Left lung (tissue), 10 donors: Measurements from ENCODE around the gene SAMD9L. TPM values are rescaled to one million over a fixed set of nuclear protein-coding genes. Genes with fewer than 3 reads are reported as not detected.

Experiments used
- ATAC-seq: fragments of 200-7000 bp; cut with Tn5 transposase; one replicate; pipeline ENCODE4 v1.9.1; 2020; ENCODE audit warnings: moderate library complexity
- DNase-seq, 4 donors: peaks; one replicate each; pipeline ENCODE4 v3.0.0-alpha.2; 2013 to 2020
- H3K27ac ChIP-seq, 2 donors: fragments of 200-600 bp; sonication (generic) in 1 of 2; one replicate each; pipeline versions ENCODE4 v1.5.0 to v1.8.0; 2020 to 2021
- H3K27me3 ChIP-seq, 2 donors: fragments of 200-600 bp; sonication (generic) in 1 of 2; one replicate each; pipeline versions ENCODE4 v1.5.0 to v1.8.0; 2020 to 2021
- H3K36me3 ChIP-seq, 2 donors: fragments of 200-600 bp; sonication (generic) in 1 of 2; one replicate each; pipeline versions ENCODE4 v1.5.0 to v1.8.0; 2020 to 2021
- H3K4me1 ChIP-seq, 2 donors: fragments of 200-600 bp; one replicate each; pipeline ENCODE4 v1.8.0; 2021
- H3K4me3 ChIP-seq, 2 donors: fragments of 200-600 bp; sonication (generic) in 1 of 2; one replicate each; pipeline versions ENCODE4 v1.5.0 to v1.8.0; 2020 to 2021; ENCODE audit warnings: mild to moderate bottlenecking in 1 of 2
- H3K9me3 ChIP-seq, 2 donors: fragments of 200-600 bp; sonication (generic) in 1 of 2; one replicate each; pipeline versions ENCODE4 v1.5.0 to v1.8.0; 2020 to 2021
- CTCF ChIP-seq, 2 donors: fragments of 200-600 bp; sonication (generic) in 1 of 2; IDR thresholded peaks; one replicate each; pipeline versions ENCODE4 v1.5.0 to v1.8.0; 2021; ENCODE audit warnings: antibody characterized with exemption in 2 of 2
- intact Hi-C, 2 donors: fragments of 100-400 bp; cut with DNase I; formaldehyde crosslinking; loops; one replicate each; pipeline versions ENCODE4 v1.11.2 to v1.14.2; 2022
- polyA plus RNA-seq, 6 donors: library from polyadenylated mRNA; unstranded; fragments of 120-200 nt; gene quantifications; one replicate each; pipeline ENCODE4 v1.2.1, GENCODE V29; 2013; ENCODE audit not compliant: insufficient read length in 6 of 6
- total RNA-seq, 2 donors: library from RNA; stranded (reverse); fragmentation: NEBNext Ultra II Directional; extraction: Animal tissue kit (Norgen Biotek cat#: 25700); gene quantifications; one replicate each; pipeline ENCODE4 v1.2.1, GENCODE V29; 2021
- donor health status: DM: no; HTN: yes; CAD: no.
- donor health status: DM: no; HTN: no; CAD: no.

The SAMD9L gene
- total and polyA plus RNA-seq, 8 donors, result 13.8 to 42.4 (median 17.9) TPM

- peak in 1 of 4 donors; percentile 43 for DNase-seq
- no peak for TF ChIP-seq CTCF (IDR thresholded peaks at IDR 0.05)
- H3K27me3 ChIP-seq, result no peaks in the 10 kb centered on the region
- no peaks in the 10 kb centered on the region for H3K36me3 ChIP-seq
- H3K27ac ChIP-seq, result no peak overlapping the region
- H3K4me1 ChIP-seq, result peaks cover 8 to 26% of the 10 kb centered on the region in 2 donors
- ATAC-seq, result no peak
- intact Hi-C loops, result no loop called here
- H3K4me3 ChIP-seq, result no peak overlapping the region
- peaks cover 0 to 10% of the 10 kb centered on the region in 2 donors for H3K9me3 ChIP-seq
These were observed 27.3 kb downstream of the SAMD9L start for GRCh38 chr7:93120592-93121549.

GRCh38 chr7:93119191-93119905 is 28.8 kb downstream of the SAMD9L start:
- H3K27me3 ChIP-seq, result no peaks in the 10 kb centered on the region
- H3K4me3 ChIP-seq, result no peak overlapping the region
- TF ChIP-seq CTCF (IDR thresholded peaks at IDR 0.05), result no peak
- ATAC-seq (no peak), DNase-seq (no peak)
- peaks cover 0 to 4% of the 10 kb centered on the region in 2 donors for H3K9me3 ChIP-seq
- no peaks in the 10 kb centered on the region for H3K36me3 ChIP-seq
- H3K27ac ChIP-seq, result no peak overlapping the region
- peaks cover 8 to 32% of the 10 kb centered on the region in 2 donors for H3K4me1 ChIP-seq
- intact Hi-C loops, result no loop called here

DNA sequence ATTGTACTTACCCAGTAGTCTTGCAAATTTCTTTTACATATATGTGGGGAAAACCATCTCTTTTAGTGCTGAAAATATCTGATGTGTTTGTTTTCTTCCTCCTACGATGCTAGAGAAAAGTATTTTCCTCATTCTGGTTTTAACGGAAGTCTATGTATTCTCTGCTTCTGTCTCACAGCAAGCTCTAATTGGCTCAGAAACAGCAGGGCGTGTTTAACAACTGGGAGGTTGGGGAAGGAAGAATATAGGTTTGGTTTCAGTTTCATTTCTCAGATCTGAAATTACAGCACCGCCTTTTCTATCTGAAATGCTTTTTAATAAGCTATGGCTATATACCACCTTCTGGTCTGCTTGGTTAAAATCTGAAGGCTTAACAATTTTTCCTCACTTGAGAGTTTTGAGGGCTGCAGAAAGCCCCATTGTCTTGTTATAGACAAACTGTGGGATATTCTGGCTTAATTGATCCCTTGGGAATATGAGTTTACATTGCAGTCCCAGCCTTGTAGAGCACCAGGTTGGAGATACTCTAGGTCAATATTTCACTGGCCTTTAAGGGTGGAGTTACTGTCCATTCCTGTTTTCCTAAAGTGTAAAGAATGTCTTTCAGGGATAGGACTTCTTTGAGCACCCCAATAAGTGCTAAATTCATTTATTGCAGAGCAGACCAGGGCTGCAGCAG is 30.2 kb downstream of the SAMD9L start, which contains the start of gene SAMD9:
TSS of gene SAMD9 (minus strand) at position 128 of the 679 bp plus-strand sequence. CDS start 11,882 bp downstream, outside the sequence.
- intact Hi-C loops, result no loop called here
- peak within 1 kb of the TSS; percentile 73 to 82 for H3K27ac ChIP-seq
- H3K36me3 ChIP-seq, result peaks cover 0 to 5% of the 10 kb centered on the region in 2 donors
- no peak for TF ChIP-seq CTCF (IDR thresholded peaks at IDR 0.05)
- H3K27me3 ChIP-seq, result no peaks in the 10 kb centered on the region
- H3K4me3 ChIP-seq, result peak within 1 kb of the TSS; percentile 30 to 52
- DNase-seq (peak in 3 of 4 donors; percentile 64 to 89 (median 66)), ATAC-seq (peak; percentile 99)
- peaks cover 8 to 32% of the 10 kb centered on the region in 2 donors for H3K4me1 ChIP-seq
- H3K9me3 ChIP-seq, result peaks cover 0 to 10% of the 10 kb centered on the region in 2 donors

GRCh38 chr7:93117327-93117726 is 30.9 kb downstream of the SAMD9L start:
- peak overlapping the region; percentile 30 to 52 for H3K4me3 ChIP-seq
- H3K9me3 ChIP-seq, result peaks cover 0 to 13% of the 10 kb centered on the region in 2 donors
- intact Hi-C loops, result no loop called here
- peak overlapping the region; percentile 73 to 82 for H3K27ac ChIP-seq
- H3K36me3 ChIP-seq, result peaks cover 0 to 9% of the 10 kb centered on the region in 2 donors
- no peaks in the 10 kb centered on the region for H3K27me3 ChIP-seq
- TF ChIP-seq CTCF (IDR thresholded peaks at IDR 0.05), result no peak
- ATAC-seq (peak; percentile 34), DNase-seq (no peak)
- H3K4me1 ChIP-seq, result peaks cover 8 to 32% of the 10 kb centered on the region in 2 donors
